GM21367 (cell line): ENCODE data around the gene FGF12.
A peak's percentile ranks its signal among the peaks of the same experiment; 100 is the strongest.
"Not testable (repeated sequence)": the region's sequence is repeated elsewhere in the genome, so short reads cannot be mapped to it uniquely, and the experiment has no call there.

Experiments
- ATAC-seq: cut with Tn5 transposase; IDR thresholded peaks from one replicate; pipeline ENCODE4 v1.9.1; 2021; ENCODE audit not compliant: unreplicated experiment

FGF12 gene

DNA sequence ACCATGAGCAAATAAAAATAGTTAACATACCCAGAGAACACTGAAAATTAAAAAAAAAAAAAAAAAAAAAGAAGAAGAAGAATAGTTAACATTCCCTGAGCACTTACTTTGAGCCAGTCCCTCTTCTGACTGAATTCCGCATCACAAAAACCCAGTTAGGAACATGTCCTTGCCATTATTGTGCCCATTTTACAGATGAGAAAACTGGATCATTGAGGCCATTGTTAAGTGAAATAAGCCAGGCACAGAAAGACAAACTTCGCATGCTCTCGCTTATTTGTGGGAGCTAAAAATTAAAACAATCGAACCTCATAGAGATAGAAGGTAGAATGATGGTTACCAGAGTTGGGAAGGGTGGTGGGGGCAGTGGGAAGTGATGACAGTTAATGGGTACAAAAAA is 119.5 kb downstream of the FGF12 start:
- ATAC-seq = no peak

DNA sequence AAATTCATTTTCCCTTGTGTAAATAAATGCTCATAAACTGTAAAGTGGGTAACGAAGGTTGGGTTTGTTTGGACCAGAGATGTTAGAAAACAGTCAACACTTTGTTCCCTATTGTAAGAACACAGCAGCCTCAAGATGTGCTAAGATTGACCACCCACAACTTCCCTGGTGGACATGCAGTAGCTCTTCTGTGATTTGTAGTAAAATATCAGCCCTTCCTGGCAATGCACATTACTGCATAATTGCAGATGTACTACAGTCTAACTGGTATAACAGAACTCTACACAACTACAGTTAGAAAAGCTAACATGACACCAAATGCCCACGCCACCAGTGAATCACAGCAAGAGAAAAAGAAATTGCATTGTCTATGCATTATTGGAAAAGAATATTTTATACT is 129.4 kb downstream of the FGF12 start:
- ATAC-seq = no peak

DNA sequence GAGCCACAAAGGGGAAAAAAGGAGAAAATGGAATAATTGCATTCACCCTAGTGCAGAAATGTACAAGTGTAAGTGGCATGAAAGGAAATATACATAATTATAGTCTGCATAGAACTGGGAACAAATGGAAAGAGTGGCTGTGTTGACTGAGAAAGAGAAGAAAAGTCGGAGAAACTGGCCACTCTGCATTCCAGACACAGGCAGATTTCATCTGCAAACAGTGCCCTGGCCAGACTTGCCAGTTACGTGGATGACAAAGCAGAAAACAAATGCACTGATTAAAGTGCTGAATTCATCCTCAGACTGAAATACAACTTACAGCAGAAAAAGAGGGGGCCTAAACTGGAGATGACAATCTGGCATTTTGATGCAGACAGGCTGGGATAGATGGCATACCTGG is 129.8 kb downstream of the FGF12 start:
- ATAC-seq = no peak

DNA sequence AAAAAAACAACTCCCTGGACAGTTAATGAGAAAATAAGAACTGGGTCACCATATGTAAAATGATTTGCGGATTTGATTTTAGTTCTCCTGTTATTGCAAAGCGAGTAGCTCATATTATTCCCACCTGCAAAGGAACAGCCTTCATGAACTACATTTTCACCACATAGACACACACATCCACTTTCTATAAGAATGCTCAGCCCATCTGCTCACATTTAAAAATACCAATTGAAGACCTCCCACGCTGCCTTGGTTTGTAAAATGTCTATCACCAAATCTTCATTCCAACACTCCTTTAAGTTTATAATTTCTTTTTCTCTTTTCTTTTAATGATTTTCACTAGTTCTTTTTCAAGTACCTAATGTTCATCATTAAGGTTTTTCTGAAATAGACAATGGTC is 148.6 kb downstream of the FGF12 start:
- ATAC-seq = no peak

DNA sequence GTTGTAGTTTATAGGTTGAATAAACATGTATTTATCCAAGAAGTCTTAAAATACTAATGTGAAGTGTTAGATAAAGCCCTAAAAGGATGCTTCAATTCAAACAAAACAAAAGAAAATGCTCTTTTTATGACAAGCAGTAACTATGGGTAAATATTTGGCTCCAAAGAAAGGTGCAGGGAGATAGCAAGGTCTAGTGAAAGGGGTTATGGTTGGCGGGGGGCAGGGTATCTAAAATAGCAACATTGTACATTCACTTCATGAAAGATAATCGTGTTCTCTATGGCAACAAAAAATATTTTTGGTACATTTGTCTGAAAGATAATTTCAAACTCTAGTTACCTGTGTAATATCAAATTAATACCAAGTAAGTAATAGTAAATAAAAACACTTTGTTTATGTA is 149.5 kb downstream of the FGF12 start:
- no peak for ATAC-seq

DNA sequence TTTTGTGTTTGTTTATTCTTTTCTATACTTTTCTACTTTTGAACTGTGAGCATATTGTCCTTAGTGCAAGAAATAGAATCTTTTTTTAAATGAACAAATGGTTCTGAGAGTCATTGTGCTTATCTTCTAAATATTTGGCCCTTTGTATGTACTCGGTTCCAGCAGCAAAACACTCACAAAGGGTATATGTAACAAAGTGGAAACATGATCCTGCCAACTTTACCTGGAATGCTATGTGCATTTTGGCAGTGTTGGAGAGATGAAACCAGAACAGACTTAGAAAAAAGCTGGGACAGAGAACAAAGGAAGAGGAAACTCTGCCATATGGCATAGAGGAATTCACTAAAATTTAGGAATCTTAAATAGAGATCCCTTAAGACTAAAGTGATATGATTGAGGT is 150.1 kb downstream of the FGF12 start:
- ATAC-seq = no peak

DNA sequence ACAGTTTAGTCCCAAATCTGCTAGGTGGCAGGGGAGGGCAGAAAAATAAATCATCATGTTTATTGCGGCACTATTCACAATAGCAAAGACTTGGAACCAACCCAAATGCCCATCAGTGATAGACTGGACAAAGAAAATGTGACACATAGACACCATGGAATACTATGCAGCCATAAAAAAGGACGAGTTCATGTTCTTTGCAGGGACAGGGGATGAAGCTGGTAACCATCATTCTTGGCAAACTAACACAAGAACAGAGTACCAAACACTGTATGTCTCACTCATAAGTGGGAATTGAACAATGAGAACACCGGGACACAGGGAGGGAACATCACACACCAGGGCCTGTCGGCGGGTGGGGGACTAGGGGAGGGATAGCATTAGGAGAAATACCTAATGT is 150.6 kb downstream of the FGF12 start:
- ATAC-seq = not testable (repeated sequence)

DNA sequence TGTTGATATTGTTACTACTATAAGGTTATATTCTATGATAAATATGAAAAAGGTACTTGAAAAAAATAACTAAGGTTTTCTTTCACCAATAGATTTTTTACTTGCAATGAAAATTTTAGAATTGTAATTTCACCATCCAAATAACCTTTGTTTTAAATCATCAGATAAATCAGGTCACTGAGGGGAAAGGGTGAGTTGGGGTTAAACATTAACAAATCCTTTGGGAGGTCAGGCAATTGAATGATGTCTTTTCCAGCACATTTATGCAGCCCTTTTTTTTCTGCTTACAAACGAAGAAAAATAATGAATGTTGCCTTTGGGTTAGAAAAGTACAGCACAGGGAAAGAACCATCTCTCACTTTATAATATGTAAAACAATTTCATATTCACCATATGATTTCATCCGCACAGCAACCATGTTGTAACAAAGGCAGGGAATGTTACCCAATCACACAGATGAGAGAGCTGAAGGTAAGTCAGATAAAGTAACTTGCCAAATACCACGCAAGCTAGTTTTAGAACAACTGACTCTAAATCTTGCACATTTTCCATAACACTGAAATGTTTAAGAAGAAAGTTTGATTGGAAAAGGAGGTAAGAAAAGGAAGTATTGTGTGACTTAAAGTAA is 151.3 kb downstream of the FGF12 start:
- ATAC-seq = no peak

DNA sequence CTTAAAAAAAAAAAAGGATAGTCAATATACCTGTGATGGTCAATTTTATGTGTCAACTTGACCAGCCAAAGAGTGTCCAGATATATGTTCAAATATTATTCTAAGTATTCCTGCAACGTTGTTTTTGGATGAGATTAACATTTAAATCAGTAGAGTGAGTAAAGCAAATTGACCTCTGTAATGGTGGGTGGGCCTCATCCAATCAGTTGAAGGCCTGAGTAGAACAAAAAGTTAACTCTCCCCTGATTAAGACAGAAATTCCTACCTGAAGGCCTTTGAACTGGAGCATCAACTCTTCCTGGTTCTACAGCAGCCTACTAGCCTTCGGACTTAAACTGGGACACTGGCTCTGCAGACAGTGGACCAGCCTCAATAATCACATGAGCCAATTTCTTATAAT is 154.1 kb downstream of the FGF12 start:
- ATAC-seq = no peak

DNA sequence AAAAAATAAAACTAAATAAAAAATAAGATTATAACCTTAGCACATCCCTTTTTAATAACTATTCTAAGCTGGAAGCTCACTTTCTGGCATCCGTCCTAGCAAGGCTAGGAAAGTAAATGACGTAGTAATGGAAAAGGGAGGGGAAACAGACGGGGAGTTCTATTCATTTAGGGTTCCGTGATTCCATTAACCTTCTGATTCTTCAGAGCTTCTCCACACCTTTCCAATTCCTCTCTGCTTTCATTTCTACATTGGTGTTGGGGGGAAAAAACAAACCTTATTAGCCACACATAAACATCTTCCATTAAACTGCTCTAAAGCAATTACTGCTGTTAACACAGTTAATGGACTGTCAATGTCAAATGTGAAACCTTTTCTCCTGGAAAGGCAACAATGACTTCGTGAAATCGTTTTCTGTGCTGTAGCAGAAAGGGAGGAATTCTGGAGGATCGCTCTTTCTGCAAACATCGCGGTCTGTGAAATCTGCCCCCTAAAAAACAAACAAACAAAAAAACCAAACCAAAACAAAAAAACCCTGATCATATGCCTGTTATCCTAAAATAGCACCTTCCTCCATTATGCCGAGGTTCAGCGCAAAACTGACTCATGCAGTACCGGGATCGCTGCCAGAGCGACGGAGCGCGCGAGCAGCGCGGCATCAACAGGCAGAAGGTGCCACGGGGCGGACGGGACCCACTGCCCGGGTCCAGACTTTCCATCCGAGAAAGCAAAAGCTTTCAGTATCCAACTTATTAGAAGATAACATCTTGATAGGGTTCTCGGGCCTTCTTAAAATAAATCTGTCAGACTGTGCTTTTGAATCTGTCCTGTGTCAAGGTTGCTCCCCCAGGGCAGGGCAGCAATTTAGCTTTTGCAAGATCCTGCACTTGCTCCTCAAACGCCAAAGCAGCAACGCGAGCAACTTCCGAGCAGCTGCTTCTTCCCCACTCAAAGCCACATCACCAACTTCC is 156.2 kb downstream of the FGF12 start:
- ATAC-seq = no peak

DNA sequence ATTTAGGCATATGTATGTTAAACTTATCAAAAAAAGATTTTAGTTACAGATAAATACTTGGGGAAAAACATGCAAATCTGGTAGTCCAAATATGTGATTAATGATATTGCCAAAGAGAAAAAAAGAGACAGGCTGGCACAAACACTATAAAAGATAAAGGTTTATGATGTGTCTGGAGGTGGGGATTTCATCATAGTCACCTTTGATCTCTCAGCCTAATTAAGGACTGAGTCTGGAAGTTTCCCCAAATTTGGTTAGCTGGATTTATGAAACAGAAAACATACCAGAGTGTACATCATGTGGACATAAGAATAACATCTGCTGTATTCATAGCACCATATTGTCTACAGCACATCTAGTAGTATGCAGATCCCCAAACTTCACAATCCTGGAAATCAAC is 157.0 kb downstream of the FGF12 start:
- no peak for ATAC-seq

DNA sequence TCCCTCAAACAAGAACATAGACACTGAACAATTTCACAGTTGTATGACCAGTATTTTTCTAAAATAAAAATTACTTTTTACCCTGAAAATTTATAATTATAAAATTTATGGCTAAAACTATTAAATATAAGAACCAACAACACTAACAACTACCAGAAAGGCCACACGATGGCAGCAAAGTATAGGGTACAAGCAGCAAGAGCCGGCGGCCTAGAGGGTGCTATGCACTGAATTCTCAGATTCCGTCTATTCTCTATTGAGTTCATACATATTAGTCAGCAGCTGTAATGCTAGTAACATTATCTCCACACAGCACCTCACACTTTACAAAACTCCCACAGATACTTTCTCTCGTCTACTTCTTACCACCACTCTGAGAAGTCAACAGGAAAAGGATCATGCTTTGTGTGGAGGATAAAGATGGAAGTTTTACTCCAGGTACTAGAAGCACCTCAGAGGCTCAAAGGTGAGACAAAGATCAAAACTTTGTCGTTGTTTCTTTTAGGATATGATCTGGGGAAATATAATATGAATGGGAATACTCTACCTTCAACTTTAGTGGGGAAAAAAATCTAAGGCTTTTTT is 160.5 kb downstream of the FGF12 start:
- ATAC-seq = peak; percentile 91

DNA sequence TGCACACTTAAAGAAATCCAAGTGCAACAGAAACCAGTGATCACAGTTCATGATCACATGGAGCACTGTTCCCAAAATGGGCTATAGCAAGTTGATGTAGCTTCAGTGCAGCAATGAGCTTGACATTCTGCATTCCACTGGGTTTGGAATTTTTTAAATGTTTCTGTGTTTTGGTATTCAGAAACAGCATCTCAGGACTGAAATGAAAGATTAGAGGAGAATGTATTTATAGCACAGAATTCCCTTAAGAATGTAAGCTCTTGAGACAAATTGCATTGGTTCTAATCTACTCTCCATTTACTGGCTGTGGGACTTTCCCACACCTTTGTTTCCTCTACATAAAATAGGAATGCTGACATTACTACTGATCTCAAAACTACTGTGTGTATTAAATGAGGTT is 162.7 kb downstream of the FGF12 start:
- no peak for ATAC-seq

DNA sequence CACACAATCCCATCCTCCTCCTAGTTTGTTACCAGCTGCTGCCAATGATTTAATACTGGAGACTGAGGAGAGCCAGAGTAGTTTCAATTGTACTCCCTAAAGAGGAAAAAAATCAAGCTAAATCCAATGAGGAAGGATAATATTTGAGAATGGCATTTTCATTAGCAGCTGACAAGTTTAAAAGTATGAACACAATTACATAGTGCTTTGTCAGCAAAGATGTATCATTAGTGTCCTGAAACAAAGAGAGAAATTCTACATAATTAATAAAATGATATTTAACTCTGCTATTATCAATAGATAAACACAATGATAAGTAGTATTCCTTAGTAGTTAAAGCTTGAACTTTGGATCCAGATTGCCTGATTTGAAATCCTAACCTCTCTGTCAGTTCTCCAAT is 163.9 kb downstream of the FGF12 start:
- no peak for ATAC-seq

DNA sequence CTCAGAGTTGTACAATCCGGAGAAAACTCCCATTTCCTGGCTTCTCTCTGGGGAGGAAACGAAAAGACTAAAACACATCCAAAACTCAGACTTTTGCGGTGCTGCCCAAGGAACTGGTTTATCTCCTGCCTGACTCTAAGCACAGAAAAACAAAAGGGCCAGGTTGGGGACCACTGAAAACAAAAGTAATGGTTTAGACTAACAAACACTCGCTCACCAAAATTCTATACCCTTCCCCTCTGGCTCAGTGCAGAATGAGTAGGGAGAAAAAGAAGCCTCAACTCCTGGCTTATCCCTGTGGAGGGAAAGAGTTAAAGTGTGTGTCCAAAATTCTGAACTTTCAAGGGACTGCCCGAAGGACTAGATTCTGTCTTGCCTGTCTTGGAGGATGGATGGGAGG is 173.6 kb downstream of the FGF12 start:
- no peak for ATAC-seq

DNA sequence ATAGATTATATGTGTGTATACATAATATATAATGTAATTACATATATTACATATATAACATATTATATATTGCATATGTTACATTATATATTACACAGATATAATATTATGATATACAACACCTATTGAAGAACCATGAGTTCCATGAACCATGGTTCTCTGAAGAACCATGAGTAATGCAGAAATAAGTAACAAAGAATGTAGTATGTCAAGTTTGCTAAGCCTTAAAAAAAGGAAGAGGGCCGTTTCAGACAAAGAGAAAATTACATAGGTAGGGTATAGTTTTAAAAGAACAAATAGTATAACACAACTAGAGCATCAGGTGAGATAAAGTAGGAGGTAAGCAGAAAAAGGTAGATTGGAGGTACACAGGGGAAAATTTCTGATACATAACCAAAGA is 177.0 kb downstream of the FGF12 start:
- ATAC-seq = no peak

DNA sequence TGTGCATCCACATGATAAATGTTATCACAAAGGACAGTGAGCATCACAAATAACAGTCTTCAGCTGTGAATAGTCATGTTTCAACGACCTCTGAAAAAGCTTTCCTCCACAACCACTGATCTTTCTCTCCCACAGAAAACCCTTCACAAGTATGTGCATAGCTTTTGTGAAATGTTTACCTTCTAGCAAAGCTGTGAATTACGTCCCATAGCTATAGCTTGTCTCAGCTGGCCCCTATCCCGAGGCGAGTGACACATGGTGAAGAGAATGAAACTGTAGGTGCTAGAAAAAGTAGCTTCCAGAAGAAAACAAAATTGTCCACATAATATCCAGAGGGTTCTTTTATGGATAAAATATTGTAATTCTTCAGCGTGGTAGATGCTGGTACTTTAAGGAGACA is 182.0 kb downstream of the FGF12 start:
- ATAC-seq = no peak

DNA sequence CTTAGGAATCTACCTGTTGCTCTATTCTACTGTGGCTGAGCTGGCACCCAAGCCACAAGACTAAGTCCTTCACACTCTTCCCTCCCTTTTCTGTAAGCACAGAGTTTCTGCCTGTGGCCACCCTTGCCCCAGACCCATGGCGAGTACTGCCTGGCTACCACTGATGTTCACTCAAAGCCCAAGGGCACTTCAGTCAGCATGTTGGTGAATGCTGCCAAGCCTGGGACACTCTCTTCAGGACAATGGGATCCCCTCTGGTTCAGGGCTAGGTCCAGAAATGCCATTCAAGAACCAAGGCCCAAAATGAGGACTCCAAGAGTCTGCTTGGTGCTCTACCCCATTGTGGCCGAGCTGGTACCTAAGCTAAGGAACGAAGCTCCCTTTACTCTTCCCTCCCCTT is 184.2 kb downstream of the FGF12 start:
- ATAC-seq = no peak

DNA sequence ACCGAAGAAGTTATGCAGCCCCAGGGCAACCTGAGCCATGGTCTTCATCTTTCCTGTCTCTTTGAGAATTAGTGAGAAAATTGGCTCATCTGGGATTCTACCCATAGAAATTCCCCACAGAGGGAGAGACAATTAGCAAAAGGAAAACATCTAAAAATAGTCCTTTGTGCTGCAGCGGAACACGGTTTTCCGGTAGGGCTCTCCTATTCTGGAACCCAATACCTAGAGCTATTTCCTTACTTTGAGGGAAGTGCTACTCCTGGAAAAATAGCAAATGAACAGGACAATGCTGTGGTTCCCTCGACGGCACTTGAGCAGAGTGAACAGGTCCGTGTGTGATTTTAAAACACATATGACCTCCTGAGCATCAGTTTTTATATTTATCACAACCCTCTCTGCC is 210.5 kb downstream of the FGF12 start:
- no peak for ATAC-seq

DNA sequence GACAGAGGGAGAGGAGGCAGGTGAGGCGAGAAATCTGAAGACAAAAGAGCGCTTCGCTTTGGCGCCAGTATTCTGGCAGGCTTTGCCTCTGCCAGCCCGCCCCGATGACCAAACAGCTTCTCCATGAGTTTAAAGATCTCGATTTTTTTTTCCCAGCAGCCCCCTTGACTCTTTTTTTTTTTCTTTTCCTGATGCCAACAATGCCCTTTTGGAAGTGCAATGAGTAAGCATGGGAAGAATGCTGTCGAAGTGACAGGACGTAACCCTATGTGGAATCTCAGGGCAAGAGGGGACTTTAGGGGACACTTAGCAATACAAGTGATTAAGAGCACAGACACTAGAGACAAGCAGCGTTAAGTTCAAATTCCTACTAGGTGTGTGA is 211.7 kb downstream of the FGF12 start:
- no peak for ATAC-seq

DNA sequence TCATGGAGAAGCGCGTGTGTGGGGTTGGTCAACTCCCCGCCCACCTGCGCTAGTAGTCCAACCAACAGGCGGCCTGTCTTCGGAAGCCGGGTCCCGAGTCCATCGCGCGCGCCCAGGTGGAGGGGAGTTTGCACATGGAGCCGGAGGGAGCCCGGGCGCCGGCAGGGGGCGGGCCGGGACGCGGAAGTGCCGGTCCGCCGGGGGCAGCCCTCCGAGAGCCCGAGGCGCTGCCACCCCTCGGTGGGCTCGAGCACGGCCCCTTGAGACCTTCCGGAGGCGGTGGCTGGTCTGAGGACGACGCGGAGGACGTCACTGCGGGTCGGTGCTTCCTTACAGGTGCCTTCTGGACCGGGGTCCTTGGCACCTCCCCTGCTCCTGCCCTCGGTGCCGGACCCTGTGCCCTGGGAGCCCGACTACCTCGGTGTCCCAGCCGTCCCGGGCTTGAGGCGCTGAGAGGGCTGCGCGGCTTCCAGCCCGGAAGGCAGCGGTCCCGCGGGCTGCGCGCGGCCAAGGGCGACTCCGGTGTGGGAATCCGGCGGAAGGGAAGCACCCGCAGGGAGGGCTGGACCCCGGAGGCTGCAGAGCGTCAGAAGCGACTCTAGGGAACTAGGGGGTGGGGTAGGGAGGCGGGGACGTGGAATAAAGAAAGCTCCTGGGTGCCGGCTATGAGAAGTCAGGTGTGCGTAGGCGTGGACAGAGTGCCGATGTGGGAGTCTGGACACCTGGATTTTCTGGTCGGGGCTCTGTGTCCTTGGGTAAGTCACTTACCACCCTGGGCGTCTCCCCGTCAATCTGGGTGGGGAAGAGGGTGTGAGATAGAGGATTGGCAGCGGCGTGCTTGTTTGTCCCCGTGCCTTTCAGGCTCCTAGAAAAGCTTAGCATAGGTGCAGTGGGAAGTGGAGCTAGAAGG is 212.3 kb downstream of the FGF12 start:
- peak; percentile 35 for ATAC-seq
